Left lung (tissue), 10 donors: Measurements from ENCODE around the gene MOB1A. TPM values are rescaled to one million over a fixed set of nuclear protein-coding genes. Genes with fewer than 3 reads are reported as not detected.

Experiments used
- ATAC-seq: fragments of 200-7000 bp; cut with Tn5 transposase; one replicate; pipeline ENCODE4 v1.9.1; 2020; ENCODE audit warnings: moderate library complexity
- DNase-seq, 4 donors: peaks; one replicate each; pipeline ENCODE4 v3.0.0-alpha.2; 2013 to 2020
- H3K27ac ChIP-seq, 2 donors: fragments of 200-600 bp; sonication (generic) in 1 of 2; one replicate each; pipeline versions ENCODE4 v1.5.0 to v1.8.0; 2020 to 2021
- H3K27me3 ChIP-seq, 2 donors: fragments of 200-600 bp; sonication (generic) in 1 of 2; one replicate each; pipeline versions ENCODE4 v1.5.0 to v1.8.0; 2020 to 2021
- H3K36me3 ChIP-seq, 2 donors: fragments of 200-600 bp; sonication (generic) in 1 of 2; one replicate each; pipeline versions ENCODE4 v1.5.0 to v1.8.0; 2020 to 2021
- H3K4me1 ChIP-seq, 2 donors: fragments of 200-600 bp; one replicate each; pipeline ENCODE4 v1.8.0; 2021
- H3K4me3 ChIP-seq, 2 donors: fragments of 200-600 bp; sonication (generic) in 1 of 2; one replicate each; pipeline versions ENCODE4 v1.5.0 to v1.8.0; 2020 to 2021; ENCODE audit warnings: mild to moderate bottlenecking in 1 of 2
- H3K9me3 ChIP-seq, 2 donors: fragments of 200-600 bp; sonication (generic) in 1 of 2; one replicate each; pipeline versions ENCODE4 v1.5.0 to v1.8.0; 2020 to 2021
- intact Hi-C, 2 donors: fragments of 100-400 bp; cut with DNase I; formaldehyde crosslinking; loops; one replicate each; pipeline versions ENCODE4 v1.11.2 to v1.14.2; 2022
- polyA plus RNA-seq, 6 donors: library from polyadenylated mRNA; unstranded; fragments of 120-200 nt; gene quantifications; one replicate each; pipeline ENCODE4 v1.2.1, GENCODE V29; 2013; ENCODE audit not compliant: insufficient read length in 6 of 6
- total RNA-seq, 2 donors: library from RNA; stranded (reverse); fragmentation: NEBNext Ultra II Directional; extraction: Animal tissue kit (Norgen Biotek cat#: 25700); gene quantifications; one replicate each; pipeline ENCODE4 v1.2.1, GENCODE V29; 2021
- TF ChIP-seq, protein P1 (sequence below), 2 donors: fragments of 200-600 bp; sonication (generic) in 1 of 2; IDR thresholded peaks; one replicate each; pipeline versions ENCODE4 v1.5.0 to v1.8.0; 2021; ENCODE audit warnings: antibody characterized with exemption in 2 of 2
- donor health status: DM: no; HTN: yes; CAD: no.
- donor health status: DM: no; HTN: no; CAD: no.

MOB1A gene
- total and polyA plus RNA-seq, 8 donors, result 78.8 to 154 (median 85.2) TPM

DNA sequence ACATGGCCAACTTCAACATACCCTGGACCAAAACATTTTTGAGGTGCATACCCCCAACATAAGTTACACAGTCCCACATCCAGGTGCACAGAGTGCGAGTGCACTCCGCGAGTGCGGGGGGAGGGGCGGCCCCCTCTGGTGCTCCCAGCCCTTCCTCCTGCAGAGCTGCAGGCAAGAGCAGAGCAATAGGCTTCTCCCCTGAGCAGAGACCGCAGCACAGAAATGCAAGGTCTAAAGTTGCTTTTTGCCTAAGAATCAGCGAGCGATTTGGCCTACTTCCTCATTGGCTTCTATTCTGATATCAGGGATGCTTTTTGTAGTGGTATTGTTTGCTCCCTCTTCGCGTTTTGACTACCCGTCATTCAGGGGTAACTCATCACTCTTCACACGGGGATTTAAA lies 71.6 kb downstream of the MOB1A start:
- H3K27ac ChIP-seq, result no peak overlapping the region
- peaks cover 0 to 33% of the 10 kb centered on the region in 2 donors for H3K36me3 ChIP-seq
- TF ChIP-seq, protein P1, sequence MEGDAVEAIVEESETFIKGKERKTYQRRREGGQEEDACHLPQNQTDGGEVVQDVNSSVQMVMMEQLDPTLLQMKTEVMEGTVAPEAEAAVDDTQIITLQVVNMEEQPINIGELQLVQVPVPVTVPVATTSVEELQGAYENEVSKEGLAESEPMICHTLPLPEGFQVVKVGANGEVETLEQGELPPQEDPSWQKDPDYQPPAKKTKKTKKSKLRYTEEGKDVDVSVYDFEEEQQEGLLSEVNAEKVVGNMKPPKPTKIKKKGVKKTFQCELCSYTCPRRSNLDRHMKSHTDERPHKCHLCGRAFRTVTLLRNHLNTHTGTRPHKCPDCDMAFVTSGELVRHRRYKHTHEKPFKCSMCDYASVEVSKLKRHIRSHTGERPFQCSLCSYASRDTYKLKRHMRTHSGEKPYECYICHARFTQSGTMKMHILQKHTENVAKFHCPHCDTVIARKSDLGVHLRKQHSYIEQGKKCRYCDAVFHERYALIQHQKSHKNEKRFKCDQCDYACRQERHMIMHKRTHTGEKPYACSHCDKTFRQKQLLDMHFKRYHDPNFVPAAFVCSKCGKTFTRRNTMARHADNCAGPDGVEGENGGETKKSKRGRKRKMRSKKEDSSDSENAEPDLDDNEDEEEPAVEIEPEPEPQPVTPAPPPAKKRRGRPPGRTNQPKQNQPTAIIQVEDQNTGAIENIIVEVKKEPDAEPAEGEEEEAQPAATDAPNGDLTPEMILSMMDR (IDR thresholded peaks at IDR 0.05), result no peak
- DNase-seq, result no peak
- no peaks in the 10 kb centered on the region for H3K27me3 ChIP-seq
- no peaks in the 10 kb centered on the region for H3K9me3 ChIP-seq
- intact Hi-C loops, result no loop called here
- ATAC-seq, result no peak
- H3K4me1 ChIP-seq, result no peaks in the 10 kb centered on the region
- H3K4me3 ChIP-seq, result no peak overlapping the region

DNA sequence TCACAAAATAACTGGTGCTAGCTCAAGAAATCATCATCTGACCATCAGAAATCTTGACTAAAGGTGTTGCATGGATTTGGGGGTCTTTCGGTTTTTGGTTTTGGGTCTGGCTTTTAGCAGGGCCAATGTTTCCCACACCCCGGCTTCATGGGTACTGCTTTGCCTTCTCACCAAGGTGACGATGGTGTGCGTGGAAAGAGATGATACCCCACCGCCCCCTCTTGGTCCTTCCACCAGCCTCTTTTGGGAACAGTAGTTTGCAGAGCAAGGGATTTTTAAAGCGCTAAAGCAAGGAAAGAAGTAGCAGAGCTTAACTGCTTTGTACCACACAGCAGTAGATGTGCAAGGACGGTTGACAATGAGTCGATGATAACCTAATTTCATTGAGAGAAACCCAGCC lies 73.3 kb downstream of the MOB1A start:
- TF ChIP-seq, protein P1 (IDR thresholded peaks at IDR 0.05), result no peak
- H3K4me1 ChIP-seq, result no peaks in the 10 kb centered on the region
- no peaks in the 10 kb centered on the region for H3K27me3 ChIP-seq
- intact Hi-C loops, result no loop called here
- H3K9me3 ChIP-seq, result no peaks in the 10 kb centered on the region
- no peak overlapping the region for H3K27ac ChIP-seq
- no peak for DNase-seq
- no peak for ATAC-seq
- H3K36me3 ChIP-seq, result peaks cover 0 to 50% of the 10 kb centered on the region in 2 donors
- no peak overlapping the region for H3K4me3 ChIP-seq

DNA sequence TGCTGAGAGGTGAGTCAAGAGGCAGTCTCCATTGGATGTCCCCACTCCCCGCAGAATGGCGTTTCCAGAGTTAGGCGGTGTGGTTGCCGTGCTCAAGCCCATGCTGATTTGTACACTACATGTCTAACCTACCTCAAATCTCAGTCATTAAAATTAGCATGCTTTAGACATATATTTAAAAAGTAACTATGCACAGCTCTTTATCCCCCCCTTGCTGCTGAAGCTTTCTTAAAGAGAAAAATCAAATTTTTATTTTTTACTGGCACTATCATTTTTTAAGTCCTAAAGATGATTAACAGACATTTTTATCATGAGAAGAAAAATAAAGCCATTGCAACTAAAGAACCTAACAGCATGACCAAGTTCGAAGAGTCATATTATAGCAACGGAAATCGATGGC lies 73.8 kb downstream of the MOB1A start:
- Histone ChIP-seq H3K27ac (no peak overlapping the region), H3K36me3 (peaks cover 0 to 56% of the 10 kb centered on the region in 2 donors), H3K27me3 (no peaks in the 10 kb centered on the region), H3K4me3 (no peak overlapping the region), H3K4me1 (no peaks in the 10 kb centered on the region), H3K9me3 (no peaks in the 10 kb centered on the region)
- ATAC-seq (no peak), DNase-seq (no peak)
- intact Hi-C loops, result no loop called here
- TF ChIP-seq, protein P1 (IDR thresholded peaks at IDR 0.05), result no peak

DNA sequence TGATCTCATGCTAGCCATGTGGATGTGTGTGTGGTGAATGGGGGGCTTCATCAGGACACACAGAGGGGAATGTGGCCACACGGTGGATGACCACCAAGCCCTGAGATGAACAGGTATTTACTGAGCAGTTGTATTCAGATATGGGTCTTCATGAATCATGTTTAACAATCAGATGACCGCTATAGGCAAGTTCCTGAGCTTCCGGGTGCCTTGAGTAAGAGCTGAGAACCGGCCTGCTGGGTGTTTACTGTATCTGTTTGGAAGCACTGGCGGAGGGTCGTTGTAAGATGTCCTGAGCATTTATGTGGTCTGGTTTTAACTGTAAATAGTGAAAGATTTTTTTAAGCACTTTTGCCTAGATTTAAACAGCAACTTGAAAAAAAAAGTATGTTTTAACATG lies 74.9 kb downstream of the MOB1A start:
- Histone ChIP-seq H3K4me1 (no peaks in the 10 kb centered on the region), H3K4me3 (no peak overlapping the region), H3K27ac (no peak overlapping the region), H3K36me3 (peaks cover 0 to 64% of the 10 kb centered on the region in 2 donors), H3K27me3 (no peaks in the 10 kb centered on the region), H3K9me3 (no peaks in the 10 kb centered on the region)
- DNase-seq (no peak), ATAC-seq (no peak)
- TF ChIP-seq, protein P1 (IDR thresholded peaks at IDR 0.05), result no peak
- intact Hi-C loops, result no loop called here

Other genes with a start within 250 kb of the MOB1A start
- gene TET3, start 194.0 kb downstream of the MOB1A start, total RNA-seq, result 10 to 100 TPM; 16.6 to 32.1 TPM
- 10 to 100 TPM; 18.9 to 22.8 (median 19.7) TPM for gene TET3, start 194.0 kb downstream of the MOB1A start, polyA plus RNA-seq
- 10 to 100 TPM; 34.7 to 39.6 TPM for gene BOLA3, start 31.0 kb downstream of the MOB1A start, total RNA-seq
- 10 to 100 TPM; 16.5 to 25.5 (median 19.3) TPM for gene BOLA3, start 31.0 kb downstream of the MOB1A start, polyA plus RNA-seq
- gene MTHFD2, start 19.7 kb upstream of the MOB1A start, total RNA-seq, result 10 to 100 TPM; 44.6 to 81.2 TPM
- 10 to 100 TPM; 12.8 to 21.5 (median 15.7) TPM for gene MTHFD2, start 19.7 kb upstream of the MOB1A start, polyA plus RNA-seq
- gene SLC4A5, start 164.5 kb upstream of the MOB1A start, total RNA-seq, result 1 to 10 TPM; 2.0 to 8.2 TPM
- 10 to 100 TPM in 2 of 6 donors, 1 to 10 TPM in 4; 6.6 to 13.8 (median 8.0) TPM for gene SLC4A5, start 164.5 kb upstream of the MOB1A start, polyA plus RNA-seq
- 100 to 1,000 TPM; 121 to 132 TPM for gene DCTN1, start 201.4 kb upstream of the MOB1A start, total RNA-seq
- 100 to 1,000 TPM; 139 to 162 (median 153) TPM for gene DCTN1, start 201.4 kb upstream of the MOB1A start, polyA plus RNA-seq
- 1 to 10 TPM; 2.8 to 3.4 TPM for gene C2orf81, start 242.7 kb upstream of the MOB1A start, total RNA-seq
- 1 to 10 TPM; 4.4 to 5.7 (median 5.2) TPM for gene C2orf81, start 242.7 kb upstream of the MOB1A start, polyA plus RNA-seq
- 10 to 100 TPM in 1 of 2 donors, 1 to 10 TPM in 1; 9.2 to 17.7 TPM for gene WDR54, start 242.9 kb upstream of the MOB1A start, total RNA-seq
- gene WDR54, start 242.9 kb upstream of the MOB1A start, polyA plus RNA-seq, result 10 to 100 TPM; 29.9 to 39.6 (median 36.9) TPM